PC-3 (cell line): Measurements from ENCODE around the gene CCNK.

Experiments used
- CTCF ChIP-seq: fragments of 300-600 bp; sonication (generic); conservative IDR thresholded peaks from 2 replicates; pipeline ENCODE4 v1.5.1; 2017; ENCODE audit warnings: antibody characterized with exemption, low read depth, mild to moderate bottlenecking, low read length
- EZH2phosphoT487 ChIP-seq: fragments of 300-600 bp; sonication (generic); IDR thresholded peaks from 2 replicates; pipeline ENCODE4 v1.6.1; 2018; ENCODE audit warnings: mild to moderate bottlenecking, antibody characterized with exemption, low read length, borderline replicate concordance

- TF ChIP-seq CTCF, result no peak
- TF ChIP-seq EZH2phosphoT487, result no peak
These were observed 26.8 kb downstream of the CCNK start for GRCh38 chr14:99507860-99508640.
